HG03432 (cell line): Measurements from ENCODE around the gene RING1.

Source experiments
- ATAC-seq: cut with Tn5 transposase; IDR thresholded peaks from one replicate; pipeline ENCODE4 v1.9.1; 2021; ENCODE audit warnings: mild to moderate bottlenecking, moderate library complexity; ENCODE audit not compliant: unreplicated experiment

The RING1 gene

GRCh38 chr6:33237741-33238140 is 29.4 kb downstream of the RING1 start:
- ATAC-seq, result no peak

- no peak for ATAC-seq
These were observed 33.7 kb downstream of the RING1 start for GRCh38 chr6:33241968-33242367.

GRCh38 chr6:33243476-33243875 is 35.2 kb downstream of the RING1 start:
- no peak for ATAC-seq

- peak; percentile 38 for ATAC-seq
These were observed 39.8 kb downstream of the RING1 start for GRCh38 chr6:33247977-33248642.

- peak; percentile 1 for ATAC-seq
These were observed 40.3 kb downstream of the RING1 start for GRCh38 chr6:33248643-33248931.

GRCh38 chr6:33248932-33249731 is 40.8 kb downstream of the RING1 start:
- peak; percentile 88 for ATAC-seq

- ATAC-seq, result peak; percentile 1
These were observed 41.7 kb downstream of the RING1 start for GRCh38 chr6:33249732-33250630.

- ATAC-seq, result no peak
These were observed 42.4 kb downstream of the RING1 start for GRCh38 chr6:33250731-33251130.

GRCh38 chr6:33251395-33252012 is 43.2 kb downstream of the RING1 start:
- ATAC-seq, result no peak

GRCh38 chr6:33252759-33253158 is 44.5 kb downstream of the RING1 start:
- no peak for ATAC-seq

GRCh38 chr6:33254591-33254990 is 46.3 kb downstream of the RING1 start:
- no peak for ATAC-seq

- no peak for ATAC-seq
These were observed 50.7 kb downstream of the RING1 start for GRCh38 chr6:33259032-33259431.
